GM06990 (cell line): ENCODE data around the gene BTBD7.
A peak's percentile ranks its signal among the peaks of the same experiment; 100 is the strongest.

ENCODE experiments used
- DNase-seq: peaks from one replicate; pipeline ENCODE4 v3.0.0-alpha.2; 2011; ENCODE audit not compliant: insufficient read length; ENCODE audit errors: extremely low read depth
- H3K27me3 ChIP-seq: replicated peaks from 2 replicates; pipeline ENCODE4 v1.6.0; 2011; ENCODE audit warnings: low read length; ENCODE audit not compliant: control insufficient read depth, insufficient read depth
- H3K36me3 ChIP-seq: 2 replicates; pipeline ENCODE4 v1.5.1; 2011; ENCODE audit warnings: low read length; ENCODE audit not compliant: control insufficient read depth, insufficient read depth
- H3K4me3 ChIP-seq: replicated peaks from 2 replicates; pipeline ENCODE4 v1.5.1; 2011; ENCODE audit warnings: low read depth, mild to moderate bottlenecking, control low read depth, low read length
- CTCF ChIP-seq: IDR thresholded peaks from 2 replicates; pipeline ENCODE4 v1.5.1; 2011; ENCODE audit warnings: low read length, control low read depth, mild to moderate bottlenecking, inconsistent platforms; ENCODE audit not compliant: insufficient read depth, poor library complexity, severe bottlenecking

BTBD7 gene

GRCh38 chr14:93331728-93332396 lies 974 bp downstream of the BTBD7 start:
- no peaks in the 10 kb centered on the region for H3K27me3 ChIP-seq
- no peak for DNase-seq
- no peak for TF ChIP-seq CTCF
- H3K4me3 ChIP-seq = peak overlapping the region; percentile 76
- no peaks in the 10 kb centered on the region for H3K36me3 ChIP-seq

GRCh38 chr14:93331002-93331727 lies 1.7 kb downstream of the BTBD7 start:
- TF ChIP-seq CTCF = no peak
- Histone ChIP-seq H3K27me3 (no peaks in the 10 kb centered on the region), H3K36me3 (no peaks in the 10 kb centered on the region), H3K4me3 (peak overlapping the region; percentile 76)
- DNase-seq = no peak

GRCh38 chr14:93330609-93331000 lies 2.2 kb downstream of the BTBD7 start:
- H3K36me3 ChIP-seq = no peaks in the 10 kb centered on the region
- H3K4me3 ChIP-seq = no peak overlapping the region; the same call in 1 of the 2 replicates
- DNase-seq = no peak
- no peak for TF ChIP-seq CTCF
- no peaks in the 10 kb centered on the region for H3K27me3 ChIP-seq

- Histone ChIP-seq H3K4me3 (no peak overlapping the region; the same call in 1 of the 2 replicates), H3K36me3 (no peaks in the 10 kb centered on the region), H3K27me3 (no peaks in the 10 kb centered on the region)
- no peak for TF ChIP-seq CTCF
- no peak for DNase-seq
Observed at GRCh38 chr14:93329965-93330608, 2.7 kb downstream of the BTBD7 start.

- H3K4me3 ChIP-seq = no peak overlapping the region
- TF ChIP-seq CTCF = no peak
- H3K36me3 ChIP-seq = no peaks in the 10 kb centered on the region; the same call in 1 of the 2 replicates
- H3K27me3 ChIP-seq = no peaks in the 10 kb centered on the region
- no peak for DNase-seq
Observed at GRCh38 chr14:93328546-93328945, 4.3 kb downstream of the BTBD7 start.
